Bone marrow (tissue), 2 donors: ENCODE measurements around the gene PRKACA.
"Not testable (repeated sequence)": the region's sequence is repeated elsewhere in the genome, so short reads cannot be mapped to it uniquely, and the experiment has no call there.

ENCODE experiments used
- DNase-seq, 2 donors: peaks; one replicate each; lab custom pipeline; 2025; lab: John Stamatoyannopoulos, UW

The PRKACA gene

DNA sequence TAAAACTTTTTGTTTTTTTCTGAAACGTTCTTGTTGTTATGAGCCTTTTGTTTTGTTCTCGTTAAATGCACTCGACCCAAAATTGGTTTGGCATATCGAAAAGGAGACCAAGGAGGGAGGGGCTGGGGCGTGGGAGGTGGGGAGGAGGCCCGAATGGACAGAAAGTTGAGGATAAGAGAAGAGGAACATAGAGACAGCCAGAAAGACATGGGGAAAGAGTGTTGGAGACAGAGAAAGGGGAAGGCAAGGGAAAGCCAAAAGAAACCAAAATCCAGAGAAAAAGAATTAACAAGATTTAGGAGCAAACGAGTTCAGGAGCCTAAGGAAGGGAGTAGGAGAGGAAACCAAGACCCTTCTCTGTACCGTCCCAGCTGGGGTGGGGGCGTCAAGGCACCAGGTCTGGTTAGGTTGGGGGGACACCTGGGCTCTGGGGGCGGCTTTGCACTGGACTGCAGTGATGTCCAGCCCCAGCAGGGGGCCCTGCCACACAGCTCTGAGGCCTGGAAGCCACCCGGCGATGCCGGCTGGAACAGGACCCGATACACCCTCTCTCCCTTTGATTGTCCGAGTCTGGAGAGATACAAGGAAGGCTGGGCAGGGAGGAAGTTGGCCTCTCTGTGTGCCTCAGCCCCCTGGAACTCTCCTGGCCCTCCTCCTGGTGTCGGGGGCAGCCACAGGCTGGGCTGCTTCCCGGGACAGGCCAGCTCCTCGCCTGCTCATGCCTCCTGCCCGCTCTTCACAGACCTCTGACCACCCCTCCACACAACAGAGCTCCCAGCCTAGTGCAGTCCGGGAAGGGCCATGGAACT is 30.4 kb upstream of the PRKACA start:
- peak; percentile 7 to 18 for DNase-seq

DNA sequence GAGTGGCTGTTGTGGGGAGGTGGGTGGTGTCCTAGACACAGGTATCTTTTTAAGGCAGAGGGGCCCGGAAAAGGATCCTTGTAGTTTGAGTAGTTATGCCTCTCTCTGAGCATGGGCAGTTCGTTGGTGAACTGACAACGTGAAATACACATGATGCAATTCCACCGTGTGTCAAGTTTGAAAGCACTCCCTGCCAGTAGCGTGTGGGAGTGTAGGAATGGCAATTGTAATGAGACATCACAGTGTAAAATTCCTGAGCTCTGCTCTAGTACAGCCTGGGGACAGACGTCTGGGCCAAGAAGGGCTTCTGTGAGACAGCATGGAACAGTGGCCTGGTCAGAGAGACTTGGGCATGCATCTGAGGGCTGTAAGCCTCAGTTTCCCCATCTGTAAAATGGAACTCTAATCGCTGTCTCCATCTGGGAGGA is 29.2 kb upstream of the PRKACA start:
- no peak for DNase-seq

DNA sequence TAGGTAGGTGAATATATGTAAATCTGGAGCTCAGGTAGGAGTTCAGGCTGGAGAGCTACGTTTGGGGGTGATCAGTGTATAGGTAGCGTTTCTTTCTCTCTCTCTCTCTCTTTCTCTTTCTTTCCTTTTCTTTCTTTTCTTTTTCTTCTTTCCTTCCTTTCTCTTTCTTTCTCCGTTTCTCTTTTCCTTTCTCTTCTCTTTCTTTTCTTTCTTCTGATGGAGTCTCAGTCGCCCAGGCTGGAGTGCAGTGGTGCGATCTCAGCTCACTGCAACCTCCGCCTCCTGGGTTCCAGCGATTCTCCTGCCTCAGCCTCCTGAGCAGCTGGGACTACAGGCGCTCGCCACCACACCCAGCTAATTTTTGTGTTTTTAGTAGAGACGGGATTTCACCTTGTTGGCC is 28.6 kb upstream of the PRKACA start:
- DNase-seq = not testable (repeated sequence)

DNA sequence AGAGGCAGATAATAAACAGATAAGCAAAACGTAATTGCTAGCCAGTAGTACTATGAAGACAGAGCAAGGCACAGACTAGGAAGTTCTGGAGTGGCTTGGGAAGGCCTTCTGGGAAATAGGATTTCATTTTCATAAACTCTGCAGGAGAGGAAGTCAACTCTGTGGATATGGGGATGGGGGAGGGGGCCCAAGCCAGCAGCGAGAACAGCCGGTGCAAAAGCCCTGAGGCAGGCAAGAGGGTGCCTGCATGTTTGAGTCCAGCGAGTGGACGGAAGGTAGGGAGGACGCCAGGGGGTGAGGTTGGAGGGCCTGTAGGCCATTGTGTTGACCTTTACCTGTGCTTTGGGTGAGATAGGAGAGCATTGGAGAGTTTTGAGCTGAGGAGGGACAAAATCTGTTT is 27.8 kb upstream of the PRKACA start:
- no peak for DNase-seq

DNA sequence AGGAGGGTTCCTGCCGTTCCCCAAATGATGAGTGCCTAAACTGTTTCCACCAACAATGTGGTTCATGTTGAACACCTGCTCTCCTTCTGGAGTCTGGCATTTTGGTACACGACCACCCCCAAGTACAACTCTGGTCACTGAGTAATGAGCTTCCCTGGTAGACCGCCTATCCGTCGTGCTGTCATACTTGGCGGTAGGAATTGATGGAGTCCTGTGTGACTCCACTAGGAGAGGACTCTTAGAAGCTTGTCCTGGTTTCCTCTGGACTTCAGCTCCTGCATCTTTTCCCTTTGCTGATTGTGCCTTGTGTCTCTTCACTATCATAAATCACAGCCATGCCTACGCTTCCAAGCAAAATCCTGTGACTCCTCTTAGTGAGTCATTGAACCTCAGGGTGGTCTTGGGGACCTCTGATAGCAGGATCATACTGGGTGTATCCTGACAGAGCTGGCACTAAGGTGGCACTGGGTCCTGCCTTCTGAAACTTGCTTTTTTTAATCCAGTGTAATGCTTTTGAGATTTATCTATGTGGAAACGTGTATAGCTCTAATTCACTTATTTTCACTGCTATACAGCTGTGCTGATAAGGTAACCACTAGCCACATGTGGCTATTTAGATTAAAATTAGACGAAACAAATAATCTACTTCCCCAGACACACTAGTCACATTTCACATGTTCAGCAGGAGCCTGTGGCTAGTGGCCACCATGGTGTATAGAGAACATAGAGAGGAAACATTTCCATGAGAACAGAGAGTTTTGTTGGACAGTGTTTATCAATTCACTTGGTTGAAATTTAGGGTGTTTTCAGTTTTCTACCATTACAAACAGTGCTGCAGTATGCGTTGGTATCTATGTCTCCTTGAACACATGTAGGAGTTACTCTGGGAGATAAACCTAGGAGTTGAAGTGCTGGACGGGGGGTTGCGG is 25.0 kb upstream of the PRKACA start:
- no peak for DNase-seq

DNA sequence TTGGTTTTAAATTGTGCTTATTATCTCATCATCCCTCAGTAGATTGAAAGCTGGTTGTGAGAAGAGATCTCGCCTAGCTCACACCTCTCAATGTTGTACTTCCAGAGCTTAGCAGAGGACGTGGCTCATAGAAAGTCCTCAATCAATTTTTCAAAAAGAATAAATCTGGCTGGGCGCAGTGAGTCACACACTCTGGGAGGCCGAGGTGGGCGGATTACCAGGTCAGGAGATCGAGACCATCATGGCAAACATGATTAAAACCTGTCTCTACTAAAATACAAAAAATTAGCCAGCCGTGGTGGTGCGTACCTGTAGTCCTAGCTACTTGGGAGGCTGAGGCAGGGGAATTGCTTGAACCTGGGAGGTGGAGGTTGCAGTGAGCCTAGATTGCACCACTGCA is 23.5 kb upstream of the PRKACA start:
- DNase-seq = no peak

DNA sequence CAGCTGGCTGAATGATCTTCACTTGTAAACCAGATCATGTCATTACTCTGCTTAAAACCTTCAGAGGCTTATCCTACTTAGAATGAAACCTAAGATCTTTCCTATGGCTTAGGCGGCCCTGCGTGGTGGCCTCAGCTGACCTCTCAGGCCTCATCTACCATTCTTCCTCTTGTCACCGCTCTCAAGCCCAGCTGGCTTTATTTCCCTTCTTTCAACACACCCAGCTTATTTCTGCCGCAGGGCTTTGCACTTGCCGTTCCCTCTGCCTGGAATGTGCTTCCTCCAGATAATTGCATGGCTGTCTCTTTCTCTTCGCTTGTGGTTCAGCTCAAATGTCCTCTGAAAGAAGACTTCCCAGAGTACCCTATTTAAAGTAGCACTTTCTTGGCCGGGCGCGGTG is 22.4 kb upstream of the PRKACA start:
- DNase-seq = peak in 1 of 2 donors; percentile 3

DNA sequence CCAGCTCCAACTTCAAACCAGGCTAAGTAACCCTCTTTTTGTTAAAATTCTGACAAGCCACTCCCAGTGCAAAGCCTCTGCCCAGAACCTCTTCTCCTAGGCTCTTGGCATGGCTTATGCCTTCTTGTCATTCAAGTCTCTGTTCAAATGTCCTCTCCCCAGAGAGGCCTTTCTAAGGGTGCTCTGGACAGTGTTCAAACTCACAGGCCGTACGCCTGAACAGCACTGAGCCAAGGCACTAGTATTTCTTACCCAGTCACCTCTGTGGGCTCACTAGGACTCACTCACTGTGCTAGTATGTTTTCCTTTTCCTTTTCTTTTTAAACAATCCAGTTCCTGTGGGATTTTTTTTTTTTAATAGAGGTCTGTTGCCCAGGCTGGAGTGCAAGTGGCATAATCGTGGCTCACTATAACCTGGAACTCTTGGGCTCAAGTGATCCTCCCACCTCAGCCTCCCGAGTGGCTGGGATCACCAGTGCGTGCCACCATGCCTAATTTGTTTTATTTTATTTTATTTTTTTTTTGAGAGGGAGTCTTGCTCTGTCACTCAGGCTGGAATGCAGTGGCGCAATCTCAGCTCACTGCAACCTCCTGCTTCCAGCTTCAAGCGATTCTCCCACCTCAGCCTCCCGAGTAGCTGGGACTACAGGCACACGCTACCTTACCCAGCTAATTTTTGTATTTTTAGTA is 21.2 kb upstream of the PRKACA start:
- DNase-seq = no peak

DNA sequence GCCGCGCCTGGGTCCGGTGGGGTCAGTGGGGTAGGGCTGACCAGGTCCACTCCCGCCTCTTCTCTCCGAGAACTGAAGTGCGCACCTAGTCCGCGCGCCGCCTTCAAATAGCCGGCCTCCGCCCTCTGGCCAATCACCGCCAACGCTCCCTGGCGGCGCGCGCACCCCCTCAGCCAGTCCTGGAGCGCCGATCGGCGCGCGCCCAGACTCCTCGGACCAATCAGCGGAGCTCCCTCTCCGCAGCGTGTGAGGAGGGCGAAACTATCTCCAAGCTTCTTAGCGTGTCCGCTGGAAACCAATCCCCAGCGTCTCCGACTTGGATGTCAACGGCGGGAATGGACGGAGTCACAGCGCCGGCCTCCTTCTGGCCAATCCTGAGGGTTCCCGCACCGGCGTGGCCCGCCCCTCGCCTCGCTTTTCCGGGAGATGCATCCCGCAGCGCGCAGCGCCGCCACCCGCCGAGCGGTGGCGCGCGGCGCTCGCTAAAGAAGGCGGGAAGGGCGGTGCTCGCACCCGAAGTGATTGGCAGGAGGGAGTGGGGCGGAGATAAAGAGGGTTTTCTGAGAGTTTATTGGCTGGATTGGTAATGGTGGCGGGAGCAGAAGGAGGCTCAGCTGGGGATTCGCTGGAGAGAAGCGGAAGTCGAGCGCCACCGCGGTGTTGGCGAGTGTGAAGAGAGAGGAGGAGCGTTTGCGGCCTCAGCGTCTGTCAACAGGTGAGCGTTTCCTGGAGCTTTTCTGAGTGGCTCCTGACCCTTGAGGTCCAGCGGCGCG is 19.1 kb upstream of the PRKACA start, which contains the start of gene ASF1B:
Gene ASF1B, minus strand, starts transcription at position 81 of the 773 bp plus-strand sequence. CDS start 133 bp downstream, outside the sequence.
- peak; percentile 96 to 100 for DNase-seq

DNA sequence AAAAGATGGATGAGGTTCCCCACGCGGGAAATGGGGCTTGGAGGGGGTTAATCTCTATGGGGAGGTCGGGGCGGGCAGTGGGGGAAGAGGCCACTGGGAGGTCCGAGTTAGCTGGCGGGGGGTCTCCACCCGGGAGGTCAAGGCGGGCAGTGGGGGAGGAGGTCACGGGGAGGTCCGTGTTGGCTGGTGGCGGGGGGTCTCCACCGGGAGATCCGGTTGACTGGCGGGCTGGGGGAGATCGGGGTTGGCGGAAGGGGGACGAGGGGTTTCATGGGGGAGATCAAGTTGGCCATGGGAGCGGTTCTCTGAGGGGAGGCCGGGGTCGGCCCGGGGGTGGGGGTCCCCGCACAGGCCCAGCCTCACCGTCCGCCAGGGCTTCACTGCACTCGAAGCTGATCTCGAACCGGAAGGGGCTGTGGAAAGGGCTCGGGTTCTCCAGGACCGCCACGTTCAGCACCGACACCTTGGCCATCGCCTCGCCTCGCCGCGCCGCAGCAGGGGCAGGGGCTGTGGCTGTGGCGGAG is 18.5 kb upstream of the PRKACA start:
- no peak for DNase-seq

DNA sequence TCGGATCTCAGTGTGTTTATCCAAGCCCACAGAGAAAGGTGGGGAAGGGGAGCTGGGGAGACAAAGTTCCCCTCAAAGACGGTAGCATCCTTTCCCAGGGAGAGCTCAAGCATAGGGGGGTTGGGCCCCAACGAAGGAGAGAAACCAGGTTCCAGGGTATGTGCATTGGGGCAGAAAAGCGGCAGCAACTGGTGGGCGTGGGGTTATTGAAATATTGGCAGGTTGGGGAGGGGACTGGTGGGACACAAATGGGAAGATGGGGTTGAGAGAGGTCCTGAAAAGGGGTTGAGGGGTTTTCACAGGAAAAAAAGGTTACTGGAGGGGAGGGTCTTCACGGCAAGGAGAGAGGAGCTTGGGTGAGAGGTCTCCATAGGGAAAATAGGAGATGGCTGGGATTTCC is 17.8 kb upstream of the PRKACA start:
- no peak for DNase-seq

DNA sequence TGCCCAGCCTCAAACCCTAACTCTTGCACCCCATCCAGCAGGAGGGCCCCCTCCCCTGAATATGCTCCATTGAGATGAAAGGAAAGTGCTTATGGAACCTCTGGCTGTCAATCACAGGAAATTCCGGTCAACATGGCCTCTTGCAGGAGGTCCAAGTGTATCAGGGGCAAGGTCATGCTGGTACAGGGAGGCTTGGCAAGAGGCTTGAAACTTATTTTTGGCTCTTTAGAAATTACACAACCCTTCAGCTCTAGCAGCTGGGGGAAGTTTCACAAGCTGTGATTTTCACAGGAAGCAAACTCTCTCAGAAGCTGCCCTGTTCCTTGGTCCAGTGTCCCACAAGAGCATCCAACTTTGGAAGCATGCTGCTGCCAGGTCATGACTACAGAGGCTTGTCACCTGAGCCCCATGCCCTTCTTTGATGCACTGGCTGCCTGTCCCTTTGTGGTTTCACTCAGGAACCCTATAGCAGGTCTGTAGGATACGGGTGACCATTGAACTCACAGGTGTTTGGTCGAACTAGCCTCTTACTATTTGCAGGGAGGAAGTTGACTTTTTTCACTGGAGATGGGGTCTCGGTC is 10.5 kb upstream of the PRKACA start:
- no peak for DNase-seq

DNA sequence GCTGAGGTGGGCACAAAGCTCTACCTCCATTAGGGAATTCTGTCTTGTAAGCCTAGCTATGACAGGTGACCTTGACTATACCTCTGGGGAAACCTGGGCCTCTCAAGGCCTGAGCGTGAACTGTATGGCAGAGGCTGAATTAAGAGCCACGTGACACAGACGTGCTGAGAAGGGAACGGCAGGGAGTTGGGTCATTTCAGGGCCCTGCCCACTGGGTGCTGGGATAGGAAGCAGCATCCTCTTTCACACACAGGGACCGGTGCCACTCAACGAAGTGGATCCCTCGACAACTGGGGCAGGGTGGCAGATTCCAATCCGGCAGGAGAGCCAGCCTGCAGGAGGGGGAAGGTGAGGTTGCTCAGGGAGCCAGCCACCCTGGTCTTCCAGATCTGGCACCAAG is 9.6 kb upstream of the PRKACA start:
- no peak for DNase-seq

DNA sequence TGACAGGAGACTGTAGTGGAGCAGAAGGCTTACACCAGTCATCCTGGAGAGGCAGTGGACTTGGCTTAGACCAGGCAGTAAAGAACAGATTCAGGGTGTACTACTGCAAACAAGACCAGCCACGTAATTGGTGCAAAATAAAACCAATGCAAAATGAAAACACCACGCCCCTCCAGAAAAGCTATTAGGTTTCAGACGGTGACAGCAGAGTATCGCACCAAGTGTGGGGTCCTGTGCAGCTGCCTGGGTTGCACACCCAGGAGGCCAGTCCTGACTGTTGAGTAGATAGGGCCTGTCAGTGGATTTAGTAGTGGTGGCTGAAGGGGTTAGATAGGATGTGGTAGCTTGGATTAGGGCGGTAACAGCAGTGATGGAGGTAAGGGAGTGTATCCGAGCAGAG is 5.4 kb upstream of the PRKACA start:
- DNase-seq = no peak

DNA sequence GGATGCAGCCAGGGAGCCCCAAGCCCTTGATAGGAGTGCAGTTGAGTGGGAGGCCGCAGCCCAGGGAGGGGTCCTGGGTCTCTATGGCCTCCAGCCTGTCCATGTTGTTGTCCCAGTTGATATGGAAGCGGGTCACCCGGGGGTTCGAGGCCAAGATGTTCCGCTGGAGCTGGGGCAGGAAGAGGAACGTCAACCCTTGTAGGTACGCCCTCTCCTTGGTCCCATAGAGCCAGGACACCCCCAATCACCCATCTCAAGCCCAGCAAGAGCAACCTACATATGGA is 2.9 kb upstream of the PRKACA start:
- DNase-seq = no peak

DNA sequence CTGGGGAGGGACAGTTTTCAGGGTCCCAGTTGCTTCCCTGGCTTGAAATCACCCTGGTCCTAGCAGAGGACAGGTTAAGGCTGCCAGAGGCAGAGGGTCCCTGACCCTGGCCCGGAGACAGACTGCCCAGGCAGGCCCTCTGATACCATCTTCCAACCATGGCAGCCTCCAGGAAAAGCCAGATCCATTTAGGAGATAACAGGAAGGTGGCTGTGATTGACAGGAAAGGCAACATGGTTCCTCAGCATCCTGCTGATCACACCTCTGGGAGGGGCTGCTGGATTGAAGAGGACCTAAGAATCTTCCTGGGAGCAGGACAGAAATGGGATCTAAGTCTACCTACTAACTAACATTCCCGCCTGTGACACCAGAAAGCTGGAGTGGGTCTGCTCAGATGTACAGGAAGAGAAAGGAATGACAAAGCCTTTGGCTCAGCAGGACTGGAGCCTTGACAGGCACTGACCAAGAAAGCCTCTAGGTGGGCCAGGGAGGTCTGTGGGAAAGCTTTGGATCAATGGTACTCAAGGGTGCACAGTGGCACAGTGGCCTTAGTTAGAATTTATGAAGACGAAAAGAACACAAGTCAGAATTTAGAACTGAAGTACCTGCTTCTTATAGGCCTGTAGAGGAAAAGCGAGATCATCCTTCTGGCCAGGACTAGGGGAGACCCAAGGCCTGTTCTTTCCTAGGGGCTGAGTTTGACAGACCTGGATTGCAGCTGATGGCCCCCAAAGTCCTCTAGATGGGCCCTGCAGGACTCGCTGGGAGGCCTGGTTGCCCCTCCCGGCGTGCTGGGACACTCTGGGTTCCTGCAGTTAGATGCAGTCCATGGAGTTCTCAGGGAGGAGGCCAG is 2.3 kb upstream of the PRKACA start:
- DNase-seq = no peak

DNA sequence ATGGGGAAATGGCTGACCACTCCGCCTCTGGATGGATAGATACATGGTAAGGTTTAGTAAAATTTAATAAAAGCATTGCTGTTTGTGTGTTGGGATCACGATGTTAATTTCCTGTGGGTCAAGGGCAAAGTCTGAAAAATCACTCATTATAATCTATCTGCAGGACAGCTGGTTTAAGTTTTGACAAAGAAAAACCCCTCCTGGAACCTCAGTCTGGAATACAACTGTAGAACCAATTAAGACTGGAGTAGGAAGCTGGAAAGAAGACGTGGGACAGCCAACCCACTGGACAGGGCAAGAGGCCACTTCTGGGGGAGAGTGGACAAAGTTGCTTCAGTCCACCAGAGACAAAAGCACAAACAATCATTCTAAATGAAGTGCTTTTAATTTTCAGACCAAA is 1.6 kb upstream of the PRKACA start:
- DNase-seq = no peak

DNA sequence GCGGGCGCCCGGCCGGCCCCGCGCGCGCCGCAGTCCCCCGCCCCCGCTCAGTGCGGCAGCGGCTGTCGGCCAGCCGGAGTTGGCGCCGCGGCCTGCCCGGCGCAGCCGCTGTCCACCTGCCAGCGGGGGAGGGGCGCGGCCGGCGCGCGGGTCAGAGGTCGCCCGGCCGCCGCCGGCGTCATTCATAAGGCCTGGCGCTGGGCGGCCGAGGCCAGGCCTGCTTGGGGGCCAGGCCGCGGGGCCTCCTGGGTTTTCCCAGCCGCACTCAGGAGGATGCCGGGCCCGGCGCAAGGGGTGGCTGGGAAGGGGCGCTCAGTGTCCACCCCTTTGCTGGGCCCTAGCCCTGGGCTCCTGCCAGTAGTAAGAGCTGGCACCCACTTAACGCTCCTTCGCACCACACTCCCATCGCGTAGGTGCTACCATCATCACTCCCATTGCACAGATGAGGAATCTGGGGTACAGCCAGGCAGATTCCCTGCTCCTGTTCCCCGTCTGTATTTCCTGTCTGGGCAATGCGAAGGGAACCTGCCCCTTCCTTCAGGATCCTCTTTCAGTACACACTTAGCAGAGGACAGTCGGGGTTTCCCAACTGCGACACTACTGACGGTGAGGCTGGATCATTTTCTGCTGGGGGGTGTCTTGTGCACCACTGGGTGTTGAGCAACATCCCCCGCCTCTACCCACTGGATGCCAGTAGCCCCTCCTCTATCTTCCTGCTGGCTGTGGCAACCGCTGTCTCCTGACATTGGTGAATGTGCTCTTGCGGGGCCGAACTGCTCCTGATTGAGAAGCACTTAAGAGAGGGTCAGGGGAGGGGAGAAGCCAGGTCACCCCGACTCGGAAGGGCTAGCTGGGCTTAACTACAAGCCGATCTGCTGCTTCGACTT is 846 bp upstream of the PRKACA start:
- DNase-seq = peak; percentile 65 to 83

DNA sequence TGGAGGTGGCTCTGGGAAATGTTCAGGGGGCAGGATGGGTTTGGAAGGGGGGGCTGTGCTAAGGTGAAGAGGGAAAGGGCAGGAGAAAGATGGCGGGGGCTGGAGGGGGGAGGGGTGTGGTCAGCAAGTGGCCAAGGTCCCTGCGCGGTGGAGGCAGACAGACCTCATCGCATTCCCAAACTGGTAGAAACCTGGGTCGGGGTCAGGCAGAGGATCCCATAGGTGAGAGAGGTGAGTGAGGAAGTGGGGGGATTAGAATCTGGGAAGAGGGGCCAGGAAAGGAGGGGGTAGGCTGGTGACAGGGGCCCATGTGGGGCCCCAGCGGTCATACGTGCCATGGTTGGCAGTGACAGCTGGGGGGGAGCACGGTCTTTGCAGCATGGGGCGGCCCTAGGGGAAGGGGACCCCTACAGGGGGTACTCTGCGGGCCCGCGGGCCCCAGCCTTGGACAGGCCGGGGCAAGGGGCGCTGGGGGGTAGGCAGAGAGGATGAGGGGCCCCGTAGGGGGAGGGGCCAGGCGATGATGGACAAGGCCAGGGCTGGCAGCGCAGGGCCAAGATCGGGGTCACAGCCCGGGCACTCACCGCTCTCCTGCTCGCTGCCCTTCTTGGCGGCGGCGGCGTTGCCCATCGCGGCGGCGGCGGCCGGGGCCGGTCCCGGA is 514 bp downstream of the PRKACA start:
- no peak for DNase-seq
